ENCODE data around the gene HDAC1.

The HDAC1 gene

GRCh38 chr1:32291708-32292538 is at the start of gene HDAC1:
HDAC1 (plus strand) TSS chr1:32292083; CDS start chr1:32292170, 87 bp downstream.
- Histone ChIP-seq H3K4me1 (ENCODE audit: low read depth, poor library complexity, severe bottlenecking) (peaks cover 30% of the 10 kb centered on the region), H3K4me3 (IDR thresholded peaks at IDR 0.05; ENCODE audit: insufficient read depth, low read depth, low read length) (no peak within 1 kb of the TSS), H3K27me3 (ENCODE audit: insufficient read depth, low read depth) (no peaks in the 10 kb centered on the region), H4K20me1 (ENCODE audit: insufficient read depth) (no peaks in the 10 kb centered on the region), H3K4me2 (peak within 1 kb of the TSS; percentile 78), H3K36me3 (ENCODE audit: insufficient read depth) (no peaks in the 10 kb centered on the region), H3K9ac (peak within 1 kb of the TSS; percentile 66), H3K79me2 (ENCODE audit: insufficient read depth, low read depth) (peaks cover 49% of the 10 kb centered on the region), H2AFZ (ENCODE audit: low read depth) (peak within 1 kb of the TSS; percentile 89), H3K27ac (peak within 1 kb of the TSS; percentile 76)
- no peak for TF ChIP-seq CTCF (conservative IDR thresholded peaks at IDR 0.05; ENCODE audit: low read depth, low read length)

GRCh38 chr1:32242341-32242851 is 49.5 kb upstream of the HDAC1 start:
- H3K9ac ChIP-seq = no peak overlapping the region

DNA sequence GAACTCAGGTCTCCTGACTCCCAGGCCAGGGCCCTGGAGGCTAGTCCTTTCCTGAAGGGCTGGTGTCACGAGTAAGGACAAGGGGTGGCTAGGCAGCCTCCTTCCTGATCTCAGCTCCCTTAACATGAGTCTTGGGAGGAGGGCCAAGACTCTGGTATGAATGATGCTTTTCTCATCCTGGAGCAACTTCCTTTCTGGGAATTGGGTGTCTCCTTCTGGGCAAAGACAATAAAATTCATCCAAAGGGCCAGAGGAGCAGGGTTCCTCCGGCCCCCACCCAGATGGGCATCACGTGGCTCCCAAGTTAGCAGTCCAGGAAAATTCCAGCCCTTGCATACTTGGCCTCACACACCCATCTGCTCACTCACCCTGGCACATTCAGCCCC is 45.0 kb upstream of the HDAC1 start, which contains the start of gene FAM167B:
Gene FAM167B, plus strand, starts transcription at position 335 of the 386 bp plus-strand sequence. CDS start 200 bp downstream, outside the sequence.
- no peak within 1 kb of the TSS for H3K9ac ChIP-seq
- H3K4me1 ChIP-seq (ENCODE audit: low read depth, poor library complexity, severe bottlenecking) = peaks cover 17% of the 10 kb centered on the region

More at GRCh38 chr1:32242341-32242851, 49.5 kb upstream of the HDAC1 start:
- H3K36me3 ChIP-seq (ENCODE audit: insufficient read depth) = no peaks in the 10 kb centered on the region
- H3K4me1 ChIP-seq (ENCODE audit: low read depth, poor library complexity, severe bottlenecking) = no peaks in the 10 kb centered on the region
- no peaks in the 10 kb centered on the region for H4K20me1 ChIP-seq (ENCODE audit: insufficient read depth)
- no peaks in the 10 kb centered on the region for H3K79me2 ChIP-seq (ENCODE audit: insufficient read depth, low read depth)
- no peak for TF ChIP-seq CTCF (conservative IDR thresholded peaks at IDR 0.05; ENCODE audit: low read depth, low read length)
- no peak overlapping the region for H3K27ac ChIP-seq
- no peak overlapping the region for H3K4me3 ChIP-seq (IDR thresholded peaks at IDR 0.05; ENCODE audit: insufficient read depth, low read depth, low read length)
- H3K27me3 ChIP-seq (ENCODE audit: insufficient read depth, low read depth) = no peaks in the 10 kb centered on the region
- H2AFZ ChIP-seq (ENCODE audit: low read depth) = no peak overlapping the region
- no peak overlapping the region for H3K4me2 ChIP-seq

DNA sequence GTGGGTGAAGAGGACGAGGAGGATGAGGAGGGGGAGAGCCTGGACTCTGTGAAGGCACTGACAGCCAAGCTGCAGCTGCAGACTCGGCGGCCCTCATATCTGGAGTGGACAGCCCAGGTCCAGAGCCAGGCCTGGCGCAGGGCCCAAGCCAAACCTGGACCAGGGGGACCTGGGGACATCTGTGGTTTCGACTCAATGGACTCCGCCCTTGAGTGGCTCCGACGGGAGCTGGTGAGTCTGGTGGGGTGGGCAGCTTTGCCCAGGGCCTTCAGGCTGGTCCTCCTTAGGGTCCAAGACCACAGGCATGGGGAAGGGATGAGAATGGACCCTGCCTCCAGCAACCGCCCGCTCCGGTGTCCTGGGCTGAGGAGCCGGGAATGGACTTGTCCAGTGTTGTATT is 44.4 kb upstream of the HDAC1 start:
- H3K27me3 ChIP-seq (ENCODE audit: insufficient read depth, low read depth) = no peaks in the 10 kb centered on the region
- no peak overlapping the region for H3K4me3 ChIP-seq (IDR thresholded peaks at IDR 0.05; ENCODE audit: insufficient read depth, low read depth, low read length)
- no peak overlapping the region for H3K27ac ChIP-seq
- H3K79me2 ChIP-seq (ENCODE audit: insufficient read depth, low read depth) = no peaks in the 10 kb centered on the region
- no peak overlapping the region for H3K9ac ChIP-seq
- H4K20me1 ChIP-seq (ENCODE audit: insufficient read depth) = no peaks in the 10 kb centered on the region
- H2AFZ ChIP-seq (ENCODE audit: low read depth) = 0 out of 2 replicates have a peak overlapping the region, but pooled peaks have one; percentile 30
- no peak for TF ChIP-seq CTCF (conservative IDR thresholded peaks at IDR 0.05; ENCODE audit: low read depth, low read length)
- H3K4me1 ChIP-seq (ENCODE audit: low read depth, poor library complexity, severe bottlenecking) = peaks cover 17% of the 10 kb centered on the region
- no peak overlapping the region for H3K4me2 ChIP-seq
- H3K36me3 ChIP-seq (ENCODE audit: insufficient read depth) = no peaks in the 10 kb centered on the region

More for the DNA sequence above, 45.0 kb upstream of the HDAC1 start, which contains the start of gene FAM167B:
- Histone ChIP-seq H3K4me3 (IDR thresholded peaks at IDR 0.05; ENCODE audit: insufficient read depth, low read depth, low read length) (no peak within 1 kb of the TSS), H3K27ac (no peak within 1 kb of the TSS), H3K36me3 (ENCODE audit: insufficient read depth) (no peaks in the 10 kb centered on the region), H4K20me1 (ENCODE audit: insufficient read depth) (no peaks in the 10 kb centered on the region), H2AFZ (ENCODE audit: low read depth) (peak within 1 kb of the TSS; percentile 30; the same call in 1 of the 2 replicates), H3K79me2 (ENCODE audit: insufficient read depth, low read depth) (no peaks in the 10 kb centered on the region), H3K27me3 (ENCODE audit: insufficient read depth, low read depth) (no peaks in the 10 kb centered on the region), H3K4me2 (no peak within 1 kb of the TSS)
- no peak for TF ChIP-seq CTCF (conservative IDR thresholded peaks at IDR 0.05; ENCODE audit: low read depth, low read length)

Measured in KMS-11 (cell line).